Forelimb muscle (tissue), 1 donor: Measurements from ENCODE around the gene SPATA6. TPM values are rescaled to one million over a fixed set of nuclear protein-coding genes. Genes with fewer than 3 reads are reported as not detected.
"Not testable (repeated sequence)": the region's sequence is repeated elsewhere in the genome, so short reads cannot be mapped to it uniquely, and the experiment has no call there.

Source experiments
- DNase-seq: peaks from one replicate; pipeline ENCODE4 v3.0.0-alpha.2; 2013; ENCODE audit warnings: low read depth
- polyA plus RNA-seq: library from polyadenylated mRNA; unstranded; fragments of 120-200 nt; gene quantifications from one replicate; pipeline ENCODE4 v1.2.1, GENCODE V29; 2013; ENCODE audit not compliant: insufficient read length

SPATA6 gene
- polyA plus RNA-seq, 1 donor = 8.4 TPM

GRCh38 chr1:48356901-48357300 lies 115.1 kb downstream of the SPATA6 start:
- no peak for DNase-seq

- no peak for DNase-seq
These were observed 127.6 kb downstream of the SPATA6 start for GRCh38 chr1:48344373-48344772.

GRCh38 chr1:48341221-48341620 lies 130.8 kb downstream of the SPATA6 start:
- no peak for DNase-seq

- no peak for DNase-seq
These were observed 133.7 kb downstream of the SPATA6 start for GRCh38 chr1:48338257-48338656.

- DNase-seq = no peak
These were observed 138.7 kb downstream of the SPATA6 start for GRCh38 chr1:48333316-48333715.

GRCh38 chr1:48332115-48332514 lies 139.9 kb downstream of the SPATA6 start:
- no peak for DNase-seq

- no peak for DNase-seq
These were observed 142.1 kb downstream of the SPATA6 start for GRCh38 chr1:48329905-48330304.

GRCh38 chr1:48329486-48329885 lies 142.5 kb downstream of the SPATA6 start:
- DNase-seq = no peak

GRCh38 chr1:48311829-48312228 lies 160.2 kb downstream of the SPATA6 start:
- DNase-seq = not testable (repeated sequence)

- DNase-seq = no peak
These were observed 162.4 kb downstream of the SPATA6 start for GRCh38 chr1:48309564-48310082.

- no peak for DNase-seq
These were observed 169.4 kb downstream of the SPATA6 start for GRCh38 chr1:48302652-48303051.

- no peak for DNase-seq
These were observed 177.3 kb downstream of the SPATA6 start for GRCh38 chr1:48294656-48295055.

GRCh38 chr1:48294094-48294493 lies 177.9 kb downstream of the SPATA6 start:
- DNase-seq = not testable (repeated sequence)

GRCh38 chr1:48292706-48293105 lies 179.3 kb downstream of the SPATA6 start:
- no peak for DNase-seq

- no peak for DNase-seq
These were observed 180.6 kb downstream of the SPATA6 start for GRCh38 chr1:48291421-48291820.

GRCh38 chr1:48285525-48285924 lies 186.5 kb downstream of the SPATA6 start:
- no peak for DNase-seq

- DNase-seq = not testable (repeated sequence)
These were observed 187.1 kb downstream of the SPATA6 start for GRCh38 chr1:48284696-48285420.

GRCh38 chr1:48282329-48282728 lies 189.7 kb downstream of the SPATA6 start:
- not testable (repeated sequence) for DNase-seq

- DNase-seq = not testable (repeated sequence)
These were observed 194.6 kb downstream of the SPATA6 start for GRCh38 chr1:48277437-48277836.

- DNase-seq = no peak
These were observed 205.4 kb downstream of the SPATA6 start for GRCh38 chr1:48266576-48266975.

- DNase-seq = no peak
These were observed 209.0 kb downstream of the SPATA6 start for GRCh38 chr1:48263041-48263440.

GRCh38 chr1:48261881-48262400 lies 210.1 kb downstream of the SPATA6 start:
- DNase-seq = no peak

- no peak for DNase-seq
These were observed 213.9 kb downstream of the SPATA6 start for GRCh38 chr1:48258106-48258505.
